A549 (cell line): ENCODE measurements around the gene GJD2.

Experiments
- CTCF ChIP-seq: fragments of >200 bp; sonication (Bioruptor Twin); formaldehyde crosslinking; IDR thresholded peaks from 3 replicates; pipeline ENCODE4 v1.5.1; 2016
- PBX3 ChIP-seq: IDR thresholded peaks from 2 replicates; pipeline ENCODE4 v1.6.1; 2012
- RAD21 ChIP-seq, 2 experiments: fragments of >200 bp in 1 of 2; sonication (Bioruptor Twin) in 1 of 2; formaldehyde crosslinking in 1 of 2; IDR thresholded peaks in 1 of 2; conservative IDR thresholded peaks in 1 of 2; 2 replicates in 1 of 2; 3 replicates in 1 of 2; pipeline ENCODE4 v1.6.1; 2012 to 2018; ENCODE audit warnings: inconsistent platforms in 1 of 2
- SREBF2 ChIP-seq: fragments of 450-650 bp; IDR thresholded peaks from 2 replicates; pipeline ENCODE4 v1.6.1; 2014; ENCODE audit warnings: mild to moderate bottlenecking, moderate library complexity
- ZNF302 ChIP-seq: fragments of 250-450 bp; sonication (Bioruptor Pico); IDR thresholded peaks from 2 replicates; pipeline ENCODE4 v1.9.0; 2021; ENCODE audit warnings: inconsistent platforms, mild to moderate bottlenecking, moderate library complexity

- no peak for TF ChIP-seq PBX3
- TF ChIP-seq SREBF2 = no peak
- no peak for TF ChIP-seq RAD21 (conservative IDR thresholded peaks at IDR 0.05 in 1 of 2, IDR thresholded peaks at IDR 0.05 in 1 of 2)
- no peak for TF ChIP-seq CTCF
- no peak for TF ChIP-seq ZNF302
These were observed 47.6 kb upstream of the GJD2 start for GRCh38 chr15:34802371-34802770.
